Mesodermal cell (in vitro differentiated cells): ENCODE results near the gene VPS35L.

Source experiments
- H3K27ac ChIP-seq: 2 replicates; pipeline ENCODE4 v1.7.0; 2013; ENCODE audit warnings: mild to moderate bottlenecking, low read depth, low read length, moderate library complexity; ENCODE audit not compliant: severe bottlenecking
- H3K36me3 ChIP-seq: 2 replicates; pipeline ENCODE4 v1.7.1; 2013; ENCODE audit warnings: mild to moderate bottlenecking, low read length, moderate library complexity; ENCODE audit not compliant: control insufficient read depth, insufficient read depth
- H3K4me1 ChIP-seq: one replicate; pipeline ENCODE4 v1.7.1; 2013; ENCODE audit warnings: mild to moderate bottlenecking, low read length; ENCODE audit not compliant: insufficient read depth, control insufficient read depth, poor library complexity, severe bottlenecking
- H3K4me3 ChIP-seq: 2 replicates; pipeline ENCODE4 v1.7.0; 2013; ENCODE audit warnings: low read length, control low read depth, mild to moderate bottlenecking; ENCODE audit not compliant: insufficient read depth, poor library complexity, severe bottlenecking; ENCODE audit errors: extremely low read depth
- H3K9me3 ChIP-seq: 2 replicates; pipeline ENCODE4 v1.7.1; 2013; ENCODE audit warnings: mild to moderate bottlenecking, low read length, moderate library complexity; ENCODE audit not compliant: control insufficient read depth
- WGBS, 2 experiments: methylation state at CpG; one replicate each; pipeline ENCODE4 v1.1.5; 2013; ENCODE audit warnings: missing lambda C conversion rate in 2 of 2; ENCODE audit not compliant: insufficient coverage in 2 of 2; 5-methylcytosine and 5-hydroxymethylcytosine counted together

Gene VPS35L

GRCh38 chr16:19722981-19723380, 167.5 kb downstream of the VPS35L start:
- Histone ChIP-seq H3K9me3 (no peaks in the 10 kb centered on the region), H3K27ac (no peak overlapping the region), H3K36me3 (no peaks in the 10 kb centered on the region), H3K4me3 (no peak overlapping the region), H3K4me1 (no peaks in the 10 kb centered on the region)
- WGBS, 2 experiments: 74 to 77% methylated on average over 7 of the region's 7 CpGs

- Histone ChIP-seq H3K4me1 (no peaks in the 10 kb centered on the region), H3K9me3 (no peaks in the 10 kb centered on the region), H3K4me3 (no peak overlapping the region), H3K36me3 (peaks cover 2% of the 10 kb centered on the region), H3K27ac (no peak overlapping the region)
- WGBS, 2 experiments: 85% methylated on average over 2 of the region's 3 CpGs; no CpG with 5 or more reads in 1 of the 2 experiments
Measured at GRCh38 chr16:19728636-19728965, 173.1 kb downstream of the VPS35L start.

- WGBS, 2 experiments: 79% methylated on average over 4 of the region's 6 CpGs; no CpG with 5 or more reads in 1 of the 2 experiments
Measured at GRCh38 chr16:19733551-19733950, 178.0 kb downstream of the VPS35L start.

GRCh38 chr16:19735074-19735867, 179.8 kb downstream of the VPS35L start:
- Histone ChIP-seq H3K36me3 (peaks cover 43% of the 10 kb centered on the region), H3K4me3 (no peak overlapping the region)
- WGBS, 2 experiments: 93 to 100% methylated on average over 7 of the region's 9 CpGs

More at GRCh38 chr16:19733551-19733950, 178.0 kb downstream of the VPS35L start:
- Histone ChIP-seq H3K4me1 (no peaks in the 10 kb centered on the region), H3K36me3 (peaks cover 43% of the 10 kb centered on the region), H3K27ac (no peak overlapping the region), H3K4me3 (no peak overlapping the region), H3K9me3 (no peaks in the 10 kb centered on the region)

GRCh38 chr16:19737306-19738038, 182.0 kb downstream of the VPS35L start:
- Histone ChIP-seq H3K4me1 (no peaks in the 10 kb centered on the region), H3K36me3 (peaks cover 43% of the 10 kb centered on the region), H3K9me3 (no peaks in the 10 kb centered on the region), H3K27ac (no peak overlapping the region), H3K4me3 (no peak overlapping the region)
- WGBS, 2 experiments: 83 to 92% methylated on average over 10 of the region's 12 CpGs

More at GRCh38 chr16:19735074-19735867, 179.8 kb downstream of the VPS35L start:
- H3K4me1 ChIP-seq: no peaks in the 10 kb centered on the region
- no peak overlapping the region for H3K27ac ChIP-seq
- H3K9me3 ChIP-seq: no peaks in the 10 kb centered on the region

GRCh38 chr16:19741354-19741753, 185.9 kb downstream of the VPS35L start:
- H3K9me3 ChIP-seq: no peaks in the 10 kb centered on the region
- H3K4me1 ChIP-seq: no peaks in the 10 kb centered on the region
- H3K27ac ChIP-seq: no peak overlapping the region
- WGBS, 2 experiments: 100% methylated on average over 1 of the region's 1 CpG
- peaks cover 17% of the 10 kb centered on the region for H3K36me3 ChIP-seq
- no peak overlapping the region for H3K4me3 ChIP-seq

GRCh38 chr16:19743816-19744159, 188.3 kb downstream of the VPS35L start:
- Histone ChIP-seq H3K9me3 (no peaks in the 10 kb centered on the region), H3K27ac (no peak overlapping the region), H3K4me3 (no peak overlapping the region), H3K36me3 (no peaks in the 10 kb centered on the region), H3K4me1 (no peaks in the 10 kb centered on the region)

GRCh38 chr16:19744670-19745069, 189.2 kb downstream of the VPS35L start:
- Histone ChIP-seq H3K4me1 (no peaks in the 10 kb centered on the region), H3K4me3 (no peak overlapping the region), H3K36me3 (no peaks in the 10 kb centered on the region), H3K27ac (no peak overlapping the region), H3K9me3 (no peaks in the 10 kb centered on the region)
- WGBS, 2 experiments: 93 to 100% methylated on average over 1 to 2 of the region's 3 CpGs

- Histone ChIP-seq H3K4me3 (no peak overlapping the region), H3K9me3 (no peaks in the 10 kb centered on the region), H3K4me1 (no peaks in the 10 kb centered on the region), H3K27ac (no peak overlapping the region), H3K36me3 (no peaks in the 10 kb centered on the region)
- WGBS, 2 experiments: 89 to 95% methylated on average over 7 to 8 of the region's 9 CpGs
Measured at GRCh38 chr16:19745286-19746010, 189.9 kb downstream of the VPS35L start.

- Histone ChIP-seq H3K4me1 (no peaks in the 10 kb centered on the region), H3K36me3 (no peaks in the 10 kb centered on the region), H3K4me3 (no peak overlapping the region), H3K27ac (no peak overlapping the region), H3K9me3 (no peaks in the 10 kb centered on the region)
- WGBS, 2 experiments: 85% methylated on average over 3 of the region's 4 CpGs; no CpG with 5 or more reads in 1 of the 2 experiments
Measured at GRCh38 chr16:19746561-19746960, 191.1 kb downstream of the VPS35L start.
